Measurements from ENCODE around the gene FAM171A2. TPM values are rescaled to one million over a fixed set of nuclear protein-coding genes. Genes with fewer than 3 reads are reported as not detected.

The FAM171A2 gene
- polyA plus RNA-seq, 1 donor from 2014 or later: 0.06 TPM

- Mint-ChIP-seq H3K4me3 (peak overlapping the region in 3 of 4 donors; percentile 21 to 78 (median 61)), H3K4me1 (peaks cover 0 to 14% (median 12%) of the 10 kb centered on the region in 3 donors), H3K27ac (no peak overlapping the region), H3K27me3 (peaks cover 23% of the 10 kb centered on the region), H3K9me3 (no peaks in the 10 kb centered on the region), H3K36me3 (no peaks in the 10 kb centered on the region)
Measured at GRCh38 chr17:44307387-44308186, 56.1 kb downstream of the FAM171A2 start.

GRCh38 chr17:44304651-44305050 is 59.0 kb downstream of the FAM171A2 start:
- H3K4me1 Mint-ChIP-seq: peaks cover 0 to 8% (median 6%) of the 10 kb centered on the region in 3 donors
- H3K36me3 Mint-ChIP-seq: no peaks in the 10 kb centered on the region
- no peaks in the 10 kb centered on the region for H3K9me3 Mint-ChIP-seq
- no peak overlapping the region for H3K27ac Mint-ChIP-seq
- no peak overlapping the region for H3K4me3 Mint-ChIP-seq
- H3K27me3 Mint-ChIP-seq: peaks cover 24% of the 10 kb centered on the region

Other genes starting within 250 kb of the FAM171A2 start
- gene HDAC5, start 240.2 kb downstream of the FAM171A2 start, polyA plus RNA-seq: 49.5 TPM
- 0.24 TPM for gene HROB, start 221.9 kb downstream of the FAM171A2 start, polyA plus RNA-seq
- gene ASB16, start 193.1 kb downstream of the FAM171A2 start, polyA plus RNA-seq: not detected
- gene TMUB2, start 176.9 kb downstream of the FAM171A2 start, polyA plus RNA-seq: 43.0 TPM
- 15.4 TPM for gene ATXN7L3, start 164.0 kb downstream of the FAM171A2 start, polyA plus RNA-seq
- 74.3 TPM for gene UBTF, start 144.2 kb downstream of the FAM171A2 start, polyA plus RNA-seq
- gene SLC4A1, start 95.7 kb downstream of the FAM171A2 start, polyA plus RNA-seq: not detected
- gene RUNDC3A, start 55.3 kb downstream of the FAM171A2 start, polyA plus RNA-seq: not detected
- 135 TPM for gene SLC25A39, start 39.0 kb downstream of the FAM171A2 start, polyA plus RNA-seq
- gene GRN, start 18.6 kb downstream of the FAM171A2 start, polyA plus RNA-seq: 219 TPM
- 3.0 TPM for gene ITGA2B, start 25.8 kb upstream of the FAM171A2 start, polyA plus RNA-seq
- gene GPATCH8, start 139.6 kb upstream of the FAM171A2 start, polyA plus RNA-seq: 66.3 TPM
- not detected for gene FZD2, start 193.6 kb upstream of the FAM171A2 start, polyA plus RNA-seq

Data from IgD-negative memory B cell (primary cell).